ENCODE results near the gene FOXK2.

- TF ChIP-seq ATF3 (IDR thresholded peaks at IDR 0.05; ENCODE audit: insufficient read depth, low read depth, low read length) (no peak), CHD1 (IDR thresholded peaks at IDR 0.05; ENCODE audit: low read depth, low read length) (no peak), KDM1A (IDR thresholded peaks at IDR 0.05; ENCODE audit: borderline replicate concordance, low read length) (no peak), CHD2 (IDR thresholded peaks at IDR 0.05; ENCODE audit: low read length) (no peak), RAD21 (IDR thresholded peaks at IDR 0.05 in 1 of 2, conservative IDR thresholded peaks at IDR 0.05 in 1 of 2; ENCODE audit: low read depth in 2 of 2, low read length in 2 of 2) (no peak), SP4 (IDR thresholded peaks at IDR 0.05; ENCODE audit: low read length) (no peak), MAFK (IDR thresholded peaks at IDR 0.05; ENCODE audit: low read depth, low read length) (no peak), SP2 (IDR thresholded peaks at IDR 0.05; ENCODE audit: low read length) (no peak)
These were observed 70.7 kb downstream of the FOXK2 start for GRCh38 chr17:82590216-82590615.
